DMS53 (cell line): ENCODE data around the gene ARHGAP24.

Experiments
- DNase-seq: peaks from one replicate; lab custom pipeline; 2025; lab: John Stamatoyannopoulos, UW

ARHGAP24 gene

DNA sequence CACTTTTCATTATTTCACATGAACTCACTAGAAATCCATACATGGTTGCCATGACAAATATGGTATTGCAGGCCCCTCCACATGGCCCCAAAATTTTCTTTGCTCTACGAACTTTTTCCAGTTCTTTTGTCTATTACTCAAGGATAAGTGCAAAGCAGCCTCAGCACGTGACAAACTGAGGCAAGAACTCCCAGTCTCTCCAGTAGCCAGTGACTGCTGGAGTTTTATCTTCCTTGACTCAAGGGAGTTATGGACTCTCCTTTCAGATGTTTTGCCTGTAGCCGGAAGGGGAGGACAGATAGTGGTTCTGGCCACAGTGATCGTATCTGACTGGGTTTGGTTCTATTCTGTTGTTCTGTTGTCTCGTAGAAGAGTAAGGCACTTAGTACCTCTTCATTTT is 105.5 kb downstream of the ARHGAP24 start:
- DNase-seq, result no peak

DNA sequence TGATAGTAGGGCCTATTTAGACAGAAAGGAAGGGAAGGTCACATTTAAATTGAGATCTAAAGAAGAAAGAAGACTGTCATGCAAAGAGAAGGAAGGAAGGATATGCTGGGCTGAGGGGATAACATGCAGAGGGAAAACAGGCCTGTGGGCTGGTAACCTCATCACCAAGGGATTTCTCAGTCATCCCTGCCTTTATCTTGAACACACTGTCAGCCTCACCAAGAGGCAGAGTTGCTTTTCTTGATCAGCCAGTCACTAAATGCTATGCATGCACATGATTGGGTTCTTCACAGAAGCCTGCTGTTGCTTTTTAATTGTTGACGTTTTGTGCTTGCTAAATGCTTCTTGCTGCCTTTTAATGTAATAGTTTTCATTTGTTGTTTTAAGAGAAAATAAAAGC is 113.0 kb downstream of the ARHGAP24 start:
- DNase-seq, result no peak

DNA sequence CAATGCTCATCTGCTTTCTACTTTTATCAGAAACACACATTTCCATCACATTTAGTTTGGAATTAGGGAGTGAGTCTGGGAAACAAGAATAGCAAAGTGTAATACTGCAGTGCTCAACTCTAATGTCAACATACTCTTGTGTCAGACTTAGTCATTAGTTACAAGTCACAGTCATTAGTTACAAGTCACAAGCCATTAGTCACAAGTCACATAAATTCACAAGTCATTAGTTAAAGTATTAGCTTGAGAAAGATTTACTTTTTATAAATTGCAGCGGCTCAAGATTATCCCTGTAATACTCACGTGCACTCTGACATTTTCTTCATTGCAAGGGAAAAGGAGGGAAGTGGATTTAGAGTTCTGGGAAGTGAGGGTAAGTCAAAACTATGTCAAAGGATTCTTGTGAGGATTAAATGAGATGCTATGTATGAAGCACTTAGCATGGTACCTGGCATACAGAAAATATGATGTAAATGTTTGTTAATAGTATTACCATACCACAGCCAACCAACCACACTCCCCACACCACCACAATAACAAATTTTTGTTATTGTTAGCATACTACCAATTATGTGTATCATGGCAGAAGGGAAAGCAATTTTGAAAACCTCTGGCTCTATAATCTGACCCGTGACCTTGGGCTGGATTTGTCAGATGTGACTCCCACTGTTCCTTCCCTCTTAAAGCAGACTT is 116.6 kb downstream of the ARHGAP24 start:
- DNase-seq, result no peak

DNA sequence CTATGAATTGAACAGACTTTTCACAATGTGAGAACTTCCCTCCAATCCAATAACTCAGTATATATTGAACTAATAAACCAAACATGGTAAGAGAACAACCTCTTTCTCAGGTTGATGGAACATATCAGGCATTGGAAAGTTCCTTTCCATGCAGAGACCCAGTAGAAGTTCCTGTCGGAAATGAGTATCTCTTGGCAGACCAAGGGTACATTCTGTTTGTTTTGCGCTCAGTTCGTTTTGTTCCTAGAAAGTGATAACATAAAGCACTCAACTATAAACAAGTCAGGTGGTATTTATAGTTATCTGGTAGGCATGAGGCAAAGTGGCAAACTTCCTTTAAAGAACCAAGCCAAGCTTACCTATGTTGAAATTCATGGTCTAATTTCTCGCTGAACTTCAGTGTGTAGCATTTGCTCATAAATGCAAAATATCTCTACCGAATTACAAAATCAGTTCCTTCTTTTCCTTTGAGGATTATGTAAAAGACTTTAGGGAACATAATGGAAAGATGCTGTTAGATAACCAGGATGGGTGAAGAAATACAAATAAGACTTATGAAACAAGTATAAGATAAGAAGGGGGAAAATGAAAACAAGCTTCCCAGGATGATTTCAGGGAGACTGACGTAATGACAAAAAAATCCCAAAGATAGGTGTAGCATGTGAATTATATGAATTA is 120.3 kb downstream of the ARHGAP24 start:
- DNase-seq, result no peak

GRCh38 chr4:85595796-85596559 is 121.0 kb downstream of the ARHGAP24 start:
- DNase-seq, result no peak

DNA sequence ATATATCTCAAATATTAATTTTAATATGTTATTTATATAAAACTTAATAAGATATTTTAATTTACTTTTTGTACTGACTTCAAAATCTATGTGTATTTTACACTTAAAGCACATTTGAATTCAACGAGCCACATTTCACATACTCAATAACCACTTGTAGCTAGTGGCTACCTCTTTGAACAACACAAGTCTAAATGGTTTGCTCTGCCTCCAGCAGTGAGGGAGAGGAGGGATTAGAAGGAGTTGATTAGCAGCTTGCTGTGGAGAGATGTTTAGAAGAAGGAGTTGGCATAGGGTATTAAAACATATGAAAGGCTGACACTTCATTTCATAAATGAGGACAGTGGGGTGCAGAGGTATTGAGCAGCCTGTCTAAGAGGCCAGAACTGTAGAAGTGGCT is 124.0 kb downstream of the ARHGAP24 start:
- peak; percentile 5 for DNase-seq

DNA sequence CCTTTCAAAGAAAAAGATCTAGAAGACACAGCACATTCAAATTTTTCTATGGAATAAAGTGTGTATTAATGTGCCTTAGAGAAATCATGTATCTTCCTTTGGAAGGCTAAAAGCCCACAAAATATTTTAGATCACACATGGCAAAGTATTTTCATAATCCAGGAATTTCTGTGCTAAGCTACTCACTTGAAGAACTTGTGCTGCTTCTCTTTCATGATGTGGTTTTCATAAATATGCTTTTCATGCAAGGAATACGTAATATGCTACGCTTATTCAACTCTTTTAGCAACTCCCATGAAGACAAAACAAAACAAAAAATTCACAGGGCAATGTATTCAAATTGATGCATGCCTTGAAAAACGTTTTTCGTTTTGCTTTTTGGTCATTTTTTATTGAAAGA is 125.6 kb downstream of the ARHGAP24 start:
- DNase-seq, result no peak

GRCh38 chr4:85603437-85604336 is 128.7 kb downstream of the ARHGAP24 start:
- DNase-seq, result peak; percentile 36

DNA sequence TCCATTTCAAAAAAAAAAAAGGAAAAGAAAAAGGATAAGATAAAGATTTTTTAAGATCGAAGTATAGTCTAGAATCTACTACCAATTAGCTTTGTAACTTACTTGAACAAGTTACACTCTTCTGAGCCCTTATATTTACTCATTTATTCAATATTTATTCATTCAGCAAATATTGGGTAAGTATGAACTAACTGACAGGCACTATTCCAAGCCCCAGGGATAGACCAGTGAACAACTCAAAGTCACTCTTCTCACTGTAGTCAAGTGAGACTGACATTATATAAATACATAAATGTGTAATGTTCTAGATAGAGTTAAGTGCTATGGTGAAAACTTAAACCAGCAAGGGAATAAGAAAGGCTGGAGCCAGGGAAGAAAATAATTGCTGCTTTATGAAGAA is 131.6 kb downstream of the ARHGAP24 start:
- no peak for DNase-seq

DNA sequence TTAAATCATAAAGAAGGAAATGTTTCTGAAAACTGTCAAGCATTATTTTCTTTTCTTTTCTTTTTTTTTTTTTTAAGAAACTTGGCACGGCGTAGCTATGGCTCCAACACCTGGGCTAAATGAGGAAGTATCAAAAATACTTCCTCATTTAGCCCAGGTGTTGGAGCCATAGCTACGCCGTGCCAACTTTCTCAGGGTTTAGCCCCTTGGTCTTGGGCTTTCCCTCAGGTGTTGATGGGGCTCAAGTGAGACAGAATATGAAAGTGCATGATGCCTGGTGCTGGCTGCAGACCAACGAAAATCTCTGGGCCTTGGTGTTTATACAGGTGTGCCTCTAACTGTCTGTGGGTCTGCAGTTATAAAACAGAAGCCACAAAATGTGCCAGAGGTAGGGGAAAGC is 132.7 kb downstream of the ARHGAP24 start:
- DNase-seq, result peak; percentile 78

DNA sequence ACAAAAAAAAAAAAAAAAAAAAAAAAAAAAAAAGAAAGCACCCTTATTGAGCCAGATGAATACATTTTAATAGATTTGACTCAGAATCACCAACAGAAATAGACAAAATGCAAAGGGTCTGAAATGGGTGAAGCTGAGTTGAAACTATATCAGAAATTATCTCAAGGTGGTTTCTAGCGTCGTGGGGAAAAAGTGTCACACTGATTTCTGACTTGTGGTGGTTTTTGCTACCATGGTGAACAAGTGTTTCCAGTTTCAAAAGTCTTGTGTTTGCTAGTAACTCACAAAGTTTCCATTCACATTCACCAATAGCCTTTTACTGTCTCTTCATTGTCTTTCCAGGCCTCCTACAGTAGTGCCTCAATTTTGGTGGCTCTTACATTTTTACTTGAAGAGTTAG is 135.5 kb downstream of the ARHGAP24 start:
- no peak for DNase-seq

DNA sequence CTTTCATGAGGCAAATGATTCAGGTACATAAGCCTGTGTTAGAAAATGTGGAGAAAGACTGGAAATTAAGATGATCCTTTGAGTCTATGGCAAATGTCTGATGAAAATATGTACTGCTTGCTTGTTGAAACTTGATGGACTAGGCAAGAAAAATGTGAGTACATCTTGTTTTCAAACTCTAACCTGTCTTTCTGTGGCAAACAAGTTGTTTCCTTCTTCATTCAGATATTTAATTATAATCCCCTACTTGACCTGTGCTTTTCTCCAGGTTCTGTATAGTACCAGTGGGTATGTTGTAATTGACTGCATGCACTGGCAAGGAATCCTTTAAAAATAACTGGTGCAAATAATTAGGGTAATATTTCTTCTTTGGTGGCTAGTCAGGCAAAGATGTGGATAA is 136.7 kb downstream of the ARHGAP24 start:
- DNase-seq, result no peak

GRCh38 chr4:85613901-85614300 is 139.0 kb downstream of the ARHGAP24 start:
- DNase-seq, result no peak

DNA sequence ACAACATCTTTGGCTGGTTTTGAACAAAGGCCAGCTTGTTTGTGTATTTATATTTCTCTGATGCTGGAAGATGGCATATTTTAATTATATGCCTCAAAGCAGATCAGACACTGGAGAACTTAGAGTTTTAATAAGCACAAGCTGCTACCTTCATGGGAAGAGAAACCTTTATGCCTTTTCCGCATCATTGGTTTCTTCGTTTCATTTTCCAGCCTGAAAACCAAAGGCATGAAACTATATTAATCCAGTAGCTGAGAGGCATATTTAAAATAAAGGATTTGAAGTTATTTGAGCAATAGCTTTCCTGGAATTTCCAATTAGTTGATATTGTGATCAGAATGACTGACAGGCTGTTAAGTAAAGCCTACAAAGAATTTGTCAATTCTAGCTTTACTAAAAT is 141.0 kb downstream of the ARHGAP24 start:
- DNase-seq, result no peak

GRCh38 chr4:85617202-85617601 is 142.3 kb downstream of the ARHGAP24 start:
- DNase-seq, result no peak

GRCh38 chr4:85632981-85633380 is 158.0 kb downstream of the ARHGAP24 start:
- no peak for DNase-seq

DNA sequence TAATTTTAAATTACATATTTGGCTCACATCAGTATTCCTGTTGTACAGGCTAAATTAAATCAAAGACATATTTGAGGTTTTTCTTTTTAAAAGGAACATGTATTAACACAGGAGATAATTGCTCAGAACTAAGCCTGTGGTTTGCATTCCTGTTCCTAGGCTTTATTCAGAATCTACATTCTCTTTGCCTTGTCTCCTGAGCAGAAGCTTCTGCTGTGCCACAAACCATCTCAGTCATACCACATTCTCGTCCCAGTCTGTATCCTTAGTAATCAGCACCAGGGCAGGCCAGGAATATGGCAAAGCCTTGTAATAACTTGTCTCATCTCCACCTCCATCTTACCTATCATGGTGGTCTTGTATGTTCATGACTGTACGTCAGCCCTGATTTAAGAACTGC is 162.8 kb downstream of the ARHGAP24 start:
- DNase-seq, result no peak

GRCh38 chr4:85639946-85640345 is 165.0 kb downstream of the ARHGAP24 start:
- no peak for DNase-seq

GRCh38 chr4:85642356-85643100 is 167.6 kb downstream of the ARHGAP24 start:
- no peak for DNase-seq

DNA sequence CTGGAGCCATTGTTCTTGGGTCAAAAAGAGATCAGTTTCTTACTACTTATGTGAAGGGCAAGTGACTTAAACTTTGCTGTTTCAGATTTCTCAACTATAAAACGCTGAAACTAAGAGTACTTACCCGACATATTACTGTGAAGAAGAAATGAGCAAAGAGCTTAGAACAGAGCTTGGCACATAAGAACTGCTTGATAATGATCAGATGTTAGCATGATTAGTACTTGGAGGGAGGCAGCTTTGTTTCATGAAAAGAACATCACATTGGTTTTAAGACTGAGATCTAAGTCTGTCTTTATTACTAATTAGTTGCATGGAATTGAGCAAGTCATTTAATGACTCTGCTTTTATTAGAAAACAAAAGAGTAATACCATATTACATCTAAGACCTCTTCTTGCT is 169.1 kb downstream of the ARHGAP24 start:
- DNase-seq, result no peak

DNA sequence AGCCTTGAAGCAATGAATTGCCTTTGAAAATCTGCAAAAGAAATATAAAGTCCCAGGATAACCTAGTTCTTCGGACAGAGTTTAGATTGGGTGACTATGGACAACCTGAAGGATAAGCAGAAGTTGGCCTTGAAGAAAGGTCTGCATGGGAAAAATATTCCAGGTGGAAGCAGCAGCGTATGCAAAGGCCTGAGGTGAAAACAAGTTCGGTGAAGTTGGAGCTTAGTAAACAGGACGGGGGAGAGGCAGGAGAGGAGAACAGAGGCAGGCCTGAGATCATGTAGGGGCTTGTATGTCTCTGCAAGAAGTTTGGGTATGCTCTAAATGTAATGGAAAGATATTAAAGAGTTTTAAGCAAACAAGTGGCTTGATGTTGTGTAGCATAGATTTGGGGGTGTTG is 176.0 kb downstream of the ARHGAP24 start:
- DNase-seq, result no peak
